ELF-1 (cell line): Measurements from ENCODE around the gene GALNT14.
"Not testable (repeated sequence)": the region's sequence is repeated elsewhere in the genome, so short reads cannot be mapped to it uniquely, and the experiment has no call there.

Experiments
- DNase-seq: peaks from one replicate; pipeline ENCODE4 v3.0.0-alpha.2; 2016; ENCODE audit warnings: low read depth, low spot score

GALNT14 gene, protein sequence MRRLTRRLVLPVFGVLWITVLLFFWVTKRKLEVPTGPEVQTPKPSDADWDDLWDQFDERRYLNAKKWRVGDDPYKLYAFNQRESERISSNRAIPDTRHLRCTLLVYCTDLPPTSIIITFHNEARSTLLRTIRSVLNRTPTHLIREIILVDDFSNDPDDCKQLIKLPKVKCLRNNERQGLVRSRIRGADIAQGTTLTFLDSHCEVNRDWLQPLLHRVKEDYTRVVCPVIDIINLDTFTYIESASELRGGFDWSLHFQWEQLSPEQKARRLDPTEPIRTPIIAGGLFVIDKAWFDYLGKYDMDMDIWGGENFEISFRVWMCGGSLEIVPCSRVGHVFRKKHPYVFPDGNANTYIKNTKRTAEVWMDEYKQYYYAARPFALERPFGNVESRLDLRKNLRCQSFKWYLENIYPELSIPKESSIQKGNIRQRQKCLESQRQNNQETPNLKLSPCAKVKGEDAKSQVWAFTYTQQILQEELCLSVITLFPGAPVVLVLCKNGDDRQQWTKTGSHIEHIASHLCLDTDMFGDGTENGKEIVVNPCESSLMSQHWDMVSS

DNA sequence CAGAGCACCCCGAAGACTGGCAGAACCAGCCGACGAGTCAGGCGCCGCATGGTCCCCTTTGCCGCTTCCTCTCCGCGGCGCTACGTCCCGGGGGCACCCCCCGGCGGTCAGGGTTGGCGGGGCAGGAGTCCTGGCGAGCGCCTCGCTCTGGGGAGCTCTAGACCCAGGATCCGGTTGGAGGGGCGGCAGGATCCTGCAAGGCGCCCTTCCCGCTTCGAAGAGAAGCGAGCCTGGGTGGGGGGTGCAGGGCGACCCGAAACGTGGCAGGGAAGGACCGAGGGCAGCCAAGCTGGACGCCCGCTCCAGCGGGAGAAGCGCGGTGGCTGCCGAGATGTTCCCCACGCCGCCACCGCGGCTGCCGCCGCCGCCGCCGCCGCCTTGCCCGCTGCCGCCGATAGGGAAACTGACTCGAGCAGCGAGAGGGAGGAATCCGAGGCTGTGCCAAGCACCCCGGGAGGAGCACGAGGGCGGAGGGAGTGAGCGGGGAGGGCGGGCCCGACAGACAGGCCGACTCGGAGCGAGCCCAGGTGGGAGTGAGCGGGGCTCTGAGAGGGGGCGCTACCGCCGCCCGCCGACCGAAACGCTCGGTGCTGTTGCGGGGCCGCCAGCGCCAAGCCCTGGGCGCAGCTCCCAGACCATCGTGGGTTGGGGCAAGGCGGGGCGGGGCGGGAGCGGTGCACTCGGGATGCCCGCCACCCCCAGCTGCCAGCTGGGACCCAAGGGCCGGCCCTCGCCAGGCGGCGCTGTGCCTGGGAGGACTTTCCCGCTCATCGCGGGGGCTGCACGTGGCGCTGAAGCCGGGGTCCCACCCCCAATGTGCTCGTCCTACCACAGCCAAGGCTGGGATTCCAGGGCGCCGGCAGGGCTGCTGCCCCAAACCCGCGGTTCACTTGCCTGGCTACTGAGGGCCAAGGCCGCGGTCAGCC lies at the start of gene GALNT14:
GALNT14 (minus strand) TSS at position 404 of the 926 bp plus-strand sequence; CDS start at position 50, 354 bp downstream.
- peak; percentile 74 for DNase-seq

DNA sequence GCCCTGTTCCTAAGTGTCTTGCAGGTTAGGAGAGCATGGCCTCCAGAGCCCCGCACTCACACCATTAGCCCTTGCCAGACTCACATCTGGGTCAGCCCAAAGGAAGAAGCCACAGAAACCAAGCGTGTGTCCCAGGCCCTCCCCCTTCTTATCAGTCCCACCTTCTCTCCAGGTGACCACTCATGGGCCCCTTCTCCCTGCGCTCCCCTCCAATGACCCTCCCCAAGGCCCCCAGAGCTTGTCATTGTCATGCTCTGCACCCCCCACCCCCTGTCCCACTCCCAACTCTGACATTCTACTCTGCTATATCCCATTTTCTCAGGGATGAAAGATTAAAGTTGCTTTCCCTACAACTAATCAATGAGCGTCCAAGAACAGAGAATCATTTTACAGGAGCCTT lies 48.9 kb upstream of the GALNT14 start:
- no peak for DNase-seq

DNA sequence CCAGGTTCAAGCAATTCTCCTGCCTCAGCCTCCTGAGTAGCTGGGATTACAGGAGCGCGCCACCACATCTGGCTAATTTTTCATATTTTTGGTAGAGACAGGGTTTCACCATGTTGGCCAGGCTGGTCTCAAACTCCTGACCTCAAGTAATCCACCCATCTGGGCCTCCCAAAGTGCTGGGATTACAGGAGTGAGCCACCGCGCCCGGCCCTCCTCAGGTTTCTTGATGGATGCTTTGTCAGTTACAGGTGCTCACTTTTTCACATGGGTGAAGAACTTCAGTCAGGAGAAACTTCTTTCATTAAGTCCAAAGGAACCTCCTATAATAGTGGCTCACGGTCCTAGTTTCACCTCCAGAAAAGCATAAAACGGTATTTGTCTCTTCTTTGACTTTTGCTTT lies 45.7 kb upstream of the GALNT14 start:
- not testable (repeated sequence) for DNase-seq

DNA sequence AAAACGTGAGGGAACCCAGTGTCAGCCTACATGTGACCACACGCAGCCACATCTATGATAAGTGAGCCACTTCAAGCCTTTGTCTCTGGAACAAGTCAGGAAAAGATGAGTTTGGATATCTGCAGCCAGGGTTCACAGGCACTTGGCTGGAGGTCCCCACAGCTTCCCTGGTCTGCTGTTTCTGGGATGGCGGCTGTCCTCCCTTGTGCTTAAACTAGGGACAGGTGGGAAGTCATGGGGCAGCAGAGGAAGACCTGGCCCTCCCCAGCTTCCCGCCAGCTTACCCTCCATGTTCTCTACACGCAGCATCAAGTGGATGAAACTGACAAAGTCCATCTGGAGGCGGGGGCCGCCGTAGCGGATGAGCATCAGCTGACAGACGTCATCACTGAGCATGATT lies 38.5 kb upstream of the GALNT14 start:
- no peak for DNase-seq

DNA sequence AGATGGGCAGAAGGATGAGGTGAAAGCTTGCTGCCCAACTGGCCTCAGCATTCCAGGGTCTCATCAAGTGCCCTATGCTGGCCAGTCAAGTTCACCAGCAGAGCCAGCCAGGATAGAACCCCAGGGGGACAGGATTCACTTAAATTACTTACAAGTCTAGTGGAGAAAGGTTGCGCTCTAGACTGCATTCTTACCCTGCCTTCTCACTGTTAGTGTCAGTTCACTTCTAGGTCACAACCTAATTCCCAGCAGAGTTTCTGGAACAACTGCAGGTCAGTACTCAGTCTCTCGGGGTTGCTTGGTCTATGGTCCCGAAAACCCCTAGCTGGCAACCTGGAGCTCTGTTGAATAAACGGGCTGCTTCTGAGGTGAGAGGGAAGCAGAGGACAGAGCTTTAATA lies 32.9 kb upstream of the GALNT14 start:
- no peak for DNase-seq

DNA sequence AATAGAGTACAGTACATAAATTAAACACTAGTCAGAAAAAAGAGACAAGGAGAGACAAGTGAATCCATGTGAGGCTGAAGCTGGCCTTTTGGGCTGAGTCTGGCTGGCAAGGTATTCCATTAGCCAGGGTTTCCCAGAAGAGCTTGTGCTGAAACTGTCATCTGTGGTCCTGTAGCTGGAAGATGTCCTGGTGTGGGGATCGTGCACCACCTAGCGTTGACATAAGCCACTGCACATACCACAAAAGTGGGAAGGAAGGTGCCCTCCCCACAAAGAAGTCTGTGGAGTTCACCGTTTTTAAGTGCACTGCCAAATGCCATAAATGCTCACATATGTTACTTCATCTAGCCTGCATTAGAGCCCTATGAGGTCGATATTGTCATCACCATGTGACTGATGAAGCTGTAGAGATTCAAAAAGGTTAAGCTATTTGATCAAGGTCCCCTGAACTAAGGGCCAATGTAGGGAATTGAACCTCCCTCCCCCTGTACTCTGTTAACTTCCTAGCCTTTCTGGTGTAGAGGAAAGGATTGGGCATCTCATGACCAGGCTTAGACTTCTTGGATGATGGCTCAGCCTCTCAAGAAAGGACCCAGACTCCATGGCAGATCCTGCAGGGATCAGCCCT lies 31.9 kb upstream of the GALNT14 start:
- DNase-seq, result peak; percentile 79

GRCh38 chr2:31168291-31168690 lies 30.1 kb upstream of the GALNT14 start:
- no peak for DNase-seq

DNA sequence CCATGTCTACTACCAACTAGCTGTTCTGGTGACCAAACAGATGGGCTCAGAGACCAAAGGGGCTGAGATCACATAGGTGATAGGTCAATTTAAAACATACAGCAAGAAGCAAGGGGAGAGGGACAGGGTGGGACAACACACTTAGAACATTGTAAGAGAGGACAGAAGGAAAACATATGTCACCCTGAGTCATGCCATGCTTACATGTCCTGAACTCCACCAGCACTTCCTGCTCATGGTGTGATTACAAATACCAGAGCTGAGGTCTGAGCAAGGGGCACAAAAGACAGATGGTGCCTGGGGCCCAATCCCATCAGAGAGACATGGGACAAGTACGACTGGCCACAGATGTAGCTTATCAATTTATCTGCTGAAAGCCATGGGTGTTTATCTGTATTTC lies 28.7 kb upstream of the GALNT14 start:
- no peak for DNase-seq

GRCh38 chr2:31163011-31163539 lies 24.8 kb upstream of the GALNT14 start:
- DNase-seq, result no peak

GRCh38 chr2:31161637-31162036 lies 23.4 kb upstream of the GALNT14 start:
- no peak for DNase-seq

DNA sequence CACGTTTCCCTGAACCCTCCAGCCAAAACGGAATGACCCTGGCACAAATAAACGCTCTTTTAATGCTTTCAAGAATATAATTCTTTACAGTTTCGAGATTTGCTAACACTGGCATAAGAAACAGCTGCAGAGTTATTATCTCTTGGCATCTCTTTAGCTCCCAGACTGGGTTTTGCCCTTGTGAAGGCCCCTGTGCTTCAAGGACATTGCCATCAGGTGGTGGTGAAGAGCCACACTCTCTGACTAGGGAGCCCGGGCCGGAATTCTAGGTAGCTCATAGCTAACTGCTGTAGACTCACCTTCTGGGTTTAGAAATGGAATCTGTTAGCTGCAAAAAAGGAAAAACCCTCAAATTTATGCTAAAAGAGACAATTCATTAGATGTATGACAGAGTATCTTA lies 13.3 kb upstream of the GALNT14 start:
- DNase-seq, result no peak

DNA sequence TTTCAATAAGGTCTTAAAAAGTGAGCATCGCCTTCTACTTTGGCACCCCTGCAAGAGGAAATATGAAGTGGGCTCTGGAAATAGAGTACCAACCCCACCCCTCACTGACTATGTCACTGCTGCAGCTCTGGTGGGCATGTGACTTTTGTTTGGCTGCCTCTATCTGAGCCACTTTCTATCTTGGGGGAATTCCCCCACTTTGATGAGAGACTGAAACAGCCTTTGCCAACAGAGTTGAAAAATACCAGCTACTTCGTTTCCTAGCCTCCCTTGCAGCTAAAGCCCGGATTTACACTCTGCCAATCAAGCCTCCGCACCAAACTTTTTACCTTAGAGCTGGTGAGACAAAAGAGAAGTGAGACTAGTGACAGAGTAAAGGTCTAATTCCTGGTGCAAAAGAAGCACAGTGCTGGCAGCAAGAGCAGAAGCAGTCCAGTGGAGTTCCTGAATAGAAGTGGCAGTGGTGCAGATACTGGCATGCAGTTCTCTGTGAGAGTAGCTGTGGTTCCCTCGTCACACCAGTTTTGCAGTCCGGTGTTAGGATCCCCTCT lies 12.0 kb upstream of the GALNT14 start:
- DNase-seq, result no peak

DNA sequence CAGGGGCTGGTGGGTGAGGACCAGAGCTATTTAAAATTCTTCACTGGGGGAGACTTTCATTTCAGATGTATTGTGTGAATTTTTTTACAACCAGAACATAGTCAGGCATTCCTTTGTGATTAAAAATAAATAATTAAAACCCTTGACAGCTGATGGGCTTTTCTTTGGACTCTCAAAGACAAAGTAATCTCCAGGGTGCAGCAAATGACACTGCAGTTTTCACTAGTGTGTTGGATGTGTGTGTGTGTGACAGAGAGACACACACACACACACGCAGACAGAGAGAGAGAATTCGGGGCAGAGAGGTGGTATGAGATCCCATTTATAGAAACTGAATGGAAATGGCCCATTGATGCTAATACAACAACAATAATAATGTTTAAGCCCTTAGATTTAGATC lies 10.3 kb upstream of the GALNT14 start:
- DNase-seq, result no peak

GRCh38 chr2:31147645-31148044 lies 9.4 kb upstream of the GALNT14 start:
- no peak for DNase-seq

GRCh38 chr2:31142110-31142509 lies 3.9 kb upstream of the GALNT14 start:
- DNase-seq, result no peak

DNA sequence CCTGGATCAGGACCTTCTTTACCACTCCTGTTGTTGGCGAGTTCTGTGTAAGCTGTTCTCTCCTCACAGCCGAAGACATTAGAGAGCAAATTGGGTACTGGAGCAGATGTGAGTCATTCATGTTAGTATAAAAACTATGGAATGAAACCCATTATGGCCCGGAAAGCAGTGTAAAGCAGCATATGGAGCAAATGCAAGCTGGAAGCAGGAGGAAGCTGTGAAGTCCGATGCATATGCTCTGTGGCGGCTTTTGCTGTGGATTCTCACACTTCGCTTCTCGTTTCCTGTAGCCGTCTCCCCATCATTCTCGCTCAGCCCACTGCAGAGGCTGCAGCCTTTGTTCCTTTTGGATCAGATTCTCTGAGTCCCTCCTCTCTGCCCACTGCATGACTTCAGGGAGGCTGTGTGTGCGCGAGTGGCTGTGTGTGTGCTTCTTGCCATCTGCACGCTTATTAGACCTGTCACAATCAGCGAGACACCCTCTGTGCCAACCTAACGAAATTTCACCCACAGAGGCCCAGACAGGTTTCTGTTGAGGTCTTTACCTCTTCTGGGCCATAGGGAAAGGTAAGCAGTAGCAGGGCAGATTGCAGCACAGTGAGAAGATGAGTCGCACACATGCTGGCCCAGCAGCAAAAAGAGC lies 3.3 kb upstream of the GALNT14 start:
- DNase-seq, result no peak

- DNase-seq, result no peak
Measured at GRCh38 chr2:31140151-31140550, 1.9 kb upstream of the GALNT14 start.

GRCh38 chr2:31139671-31140070 lies 1.4 kb upstream of the GALNT14 start:
- no peak for DNase-seq

GRCh38 chr2:31137211-31138036 lies 816 bp downstream of the GALNT14 start:
- DNase-seq, result peak; percentile 56

DNA sequence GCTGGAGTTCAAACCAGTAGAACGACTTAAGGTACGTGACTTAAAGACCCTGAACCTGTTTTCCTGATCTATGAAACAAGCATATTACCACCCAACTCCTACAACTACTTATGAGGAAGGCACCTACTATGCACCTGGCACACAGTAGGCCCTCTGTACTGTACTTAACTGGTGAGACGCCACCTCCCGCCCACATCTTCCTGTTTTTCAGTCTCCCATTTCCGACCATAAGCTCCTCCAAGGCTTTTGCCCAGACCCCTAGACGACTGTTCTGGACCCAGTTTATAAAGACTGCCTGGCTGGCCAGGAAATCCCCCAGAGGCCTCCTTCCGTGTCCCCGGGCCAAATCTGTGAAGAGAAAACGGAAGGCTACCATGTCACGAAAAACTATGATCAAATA lies 1.5 kb downstream of the GALNT14 start:
- no peak for DNase-seq
